LHCN-M2 (cell line): ENCODE data around the gene SLC5A10. TPM values are rescaled to one million over a fixed set of nuclear protein-coding genes. Genes with fewer than 3 reads are reported as not detected.
A peak's percentile ranks its signal among the peaks of the same experiment; 100 is the strongest.

Experiments
- DNase-seq: peaks from one replicate; pipeline ENCODE4 v3.0.0-alpha.2; 2012; ENCODE audit warnings: low read depth
- total RNA-seq: library from RNA; depleted of rRNA; stranded (reverse); fragments of >200 nt; gene quantifications from 2 replicates; pipeline ENCODE4 v1.2.3, GENCODE V29; 2014

Gene SLC5A10
- total RNA-seq, 1 experiment from 2014 or later = not detected

- no peak for DNase-seq
Observed at GRCh38 chr17:18984273-18985114, 32.5 kb downstream of the SLC5A10 start.

GRCh38 chr17:18985475-18985874 is 33.5 kb downstream of the SLC5A10 start:
- no peak for DNase-seq

- DNase-seq = no peak
Observed at GRCh38 chr17:18986541-18987229, 34.7 kb downstream of the SLC5A10 start.

GRCh38 chr17:18987230-18987610 is 35.3 kb downstream of the SLC5A10 start:
- no peak for DNase-seq

- no peak for DNase-seq
Observed at GRCh38 chr17:18987862-18988545, 36.0 kb downstream of the SLC5A10 start.

GRCh38 chr17:18988546-18989173 is 36.7 kb downstream of the SLC5A10 start:
- DNase-seq = no peak

GRCh38 chr17:18990331-18990730 is 38.4 kb downstream of the SLC5A10 start:
- no peak for DNase-seq

- DNase-seq = no peak
Observed at GRCh38 chr17:18991531-18992315, 39.8 kb downstream of the SLC5A10 start.

GRCh38 chr17:18992454-18993130 is 40.6 kb downstream of the SLC5A10 start:
- no peak for DNase-seq

GRCh38 chr17:18993905-18994526 is 42.1 kb downstream of the SLC5A10 start:
- no peak for DNase-seq

- DNase-seq = no peak
Observed at GRCh38 chr17:18994631-18995030, 42.7 kb downstream of the SLC5A10 start.

- DNase-seq = no peak
Observed at GRCh38 chr17:18995220-18995619, 43.3 kb downstream of the SLC5A10 start.

GRCh38 chr17:18996458-18996857 is 44.5 kb downstream of the SLC5A10 start:
- DNase-seq = no peak

- DNase-seq = no peak
Observed at GRCh38 chr17:18997650-18998196, 45.8 kb downstream of the SLC5A10 start.

GRCh38 chr17:18999394-18999793 is 47.4 kb downstream of the SLC5A10 start:
- DNase-seq = no peak

GRCh38 chr17:18999911-19000310 is 47.9 kb downstream of the SLC5A10 start:
- DNase-seq = no peak

- DNase-seq = peak; percentile 76
Observed at GRCh38 chr17:19000531-19001325, 48.8 kb downstream of the SLC5A10 start.

GRCh38 chr17:19001907-19002590 is 50.1 kb downstream of the SLC5A10 start:
- DNase-seq = no peak
